DMS 273 treated with DMSO at 0.1 percent for 48 hours (cell line): Measurements from ENCODE around the gene RCSD1.
A peak's percentile ranks its signal among the peaks of the same experiment; 100 is the strongest.

Source experiments
- DNase-seq: peaks from one replicate; lab custom pipeline; 2025; lab: John Stamatoyannopoulos, UW

The RCSD1 gene

DNA sequence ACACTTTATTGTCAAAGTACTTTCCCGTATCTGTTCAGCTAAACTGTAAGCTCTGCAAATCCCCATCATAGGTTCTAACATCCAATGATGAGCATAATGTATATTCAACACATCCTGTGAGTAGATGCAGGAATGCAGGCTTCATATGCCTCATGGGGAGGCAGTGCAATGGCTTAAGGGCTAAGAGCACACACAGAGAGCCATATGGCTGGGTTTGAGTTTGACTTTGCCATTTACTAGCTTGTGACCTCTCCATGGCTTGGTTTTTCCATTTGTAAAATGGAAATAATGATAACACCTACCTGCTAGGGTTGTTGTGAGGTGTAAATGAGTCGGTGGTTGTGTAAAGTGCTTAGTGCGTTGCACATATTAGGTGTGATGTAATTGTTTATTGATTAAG is 13.4 kb downstream of the RCSD1 start:
- no peak for DNase-seq

DNA sequence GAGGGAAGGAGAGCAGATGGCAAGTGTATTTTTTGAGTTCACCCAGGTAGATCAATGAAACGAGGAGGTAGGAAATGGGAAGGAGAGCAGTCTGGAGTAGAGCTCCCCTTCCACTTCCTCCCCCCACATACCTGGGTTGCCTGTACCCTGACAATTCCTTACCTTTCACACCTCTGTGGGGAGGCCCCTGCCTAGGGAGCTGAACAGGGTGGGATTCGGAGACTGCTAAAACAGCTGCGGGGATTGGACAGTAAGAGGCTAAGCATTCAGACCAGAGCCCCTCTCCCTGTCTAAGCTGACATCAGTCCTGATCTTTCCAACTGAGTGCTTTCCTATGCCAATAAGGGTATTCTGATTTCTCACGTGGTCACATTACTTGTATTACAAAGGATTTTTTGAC is 14.5 kb downstream of the RCSD1 start:
- no peak for DNase-seq

DNA sequence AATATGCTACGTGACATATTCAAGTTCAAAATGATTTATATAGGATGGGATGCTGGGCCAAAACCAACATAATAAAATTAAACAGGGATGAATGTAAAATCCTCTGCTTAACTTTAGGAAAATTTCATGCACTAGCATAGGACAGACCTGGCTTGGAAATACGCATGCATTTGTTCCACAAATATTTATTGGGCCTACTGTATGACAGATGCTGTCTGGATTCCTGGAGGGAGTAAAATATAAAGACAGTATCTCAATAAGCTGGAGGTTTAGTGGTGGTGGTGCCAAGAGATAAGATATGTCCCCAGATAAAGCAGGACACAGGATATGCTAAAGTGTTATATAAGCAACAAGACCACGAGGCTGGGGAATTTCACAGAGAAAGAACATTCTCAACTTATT is 15.1 kb downstream of the RCSD1 start:
- DNase-seq, result no peak

- no peak for DNase-seq
Measured at GRCh38 chr1:167645625-167646414, 15.8 kb downstream of the RCSD1 start.

DNA sequence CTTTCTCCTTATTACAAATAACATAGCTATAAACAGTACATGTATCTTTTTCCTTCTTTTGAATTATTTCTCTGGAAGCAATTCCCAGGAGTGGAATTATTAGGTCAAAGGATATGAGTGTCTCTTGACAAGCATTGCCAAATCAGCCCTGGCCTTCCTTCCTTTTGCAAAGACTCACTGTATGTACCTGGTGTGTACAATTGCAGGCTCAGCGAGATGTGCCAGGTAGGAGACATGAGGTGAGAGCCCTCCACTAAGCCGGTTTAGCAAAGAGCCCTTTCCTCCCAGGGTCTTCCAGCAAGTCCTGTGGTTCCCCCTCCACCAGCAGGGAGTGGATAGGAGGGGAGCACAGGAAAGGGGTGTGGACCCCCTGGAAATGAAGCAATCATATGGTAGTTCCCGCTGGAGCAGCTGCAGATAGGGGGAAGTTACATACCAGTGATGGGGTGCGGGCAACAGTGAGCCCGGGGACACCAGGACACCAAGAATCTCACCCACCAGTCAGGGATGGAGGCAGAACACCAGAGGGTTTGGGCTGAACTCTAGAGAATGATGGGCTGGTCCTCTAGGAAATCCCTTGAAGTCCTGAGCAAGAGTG is 18.3 kb downstream of the RCSD1 start:
- no peak for DNase-seq

- DNase-seq, result no peak
Measured at GRCh38 chr1:167648978-167649744, 19.1 kb downstream of the RCSD1 start.

- DNase-seq, result no peak
Measured at GRCh38 chr1:167650269-167651160, 20.5 kb downstream of the RCSD1 start.

DNA sequence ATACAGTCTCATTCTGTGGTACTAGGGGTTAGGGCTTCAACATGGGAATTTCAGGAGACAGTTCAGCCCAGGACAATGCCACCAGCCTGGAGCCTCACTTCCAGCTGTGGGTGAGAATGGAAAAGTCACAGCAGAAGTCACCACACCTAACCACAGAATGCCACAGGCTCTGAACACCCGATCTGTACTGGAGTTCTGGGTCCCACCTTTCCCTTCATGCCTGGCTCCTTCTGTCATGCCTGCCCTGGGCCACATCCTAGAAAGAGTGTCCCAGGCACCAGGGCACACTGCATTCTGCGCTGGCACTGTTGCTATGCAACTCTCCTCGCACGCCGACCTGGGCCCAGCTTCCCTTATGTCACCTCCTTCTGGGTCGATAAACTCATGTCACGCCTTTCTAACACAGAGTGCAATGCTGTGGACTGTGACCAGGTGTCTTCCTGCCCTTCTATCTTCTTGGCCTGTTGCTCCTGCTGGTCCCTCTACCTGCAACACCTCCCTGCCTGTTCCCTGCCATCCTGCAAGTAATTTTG is 21.2 kb downstream of the RCSD1 start:
- no peak for DNase-seq

GRCh38 chr1:167654975-167655575 is 25.0 kb downstream of the RCSD1 start:
- no peak for DNase-seq

GRCh38 chr1:167656657-167657056 is 26.6 kb downstream of the RCSD1 start:
- no peak for DNase-seq

DNA sequence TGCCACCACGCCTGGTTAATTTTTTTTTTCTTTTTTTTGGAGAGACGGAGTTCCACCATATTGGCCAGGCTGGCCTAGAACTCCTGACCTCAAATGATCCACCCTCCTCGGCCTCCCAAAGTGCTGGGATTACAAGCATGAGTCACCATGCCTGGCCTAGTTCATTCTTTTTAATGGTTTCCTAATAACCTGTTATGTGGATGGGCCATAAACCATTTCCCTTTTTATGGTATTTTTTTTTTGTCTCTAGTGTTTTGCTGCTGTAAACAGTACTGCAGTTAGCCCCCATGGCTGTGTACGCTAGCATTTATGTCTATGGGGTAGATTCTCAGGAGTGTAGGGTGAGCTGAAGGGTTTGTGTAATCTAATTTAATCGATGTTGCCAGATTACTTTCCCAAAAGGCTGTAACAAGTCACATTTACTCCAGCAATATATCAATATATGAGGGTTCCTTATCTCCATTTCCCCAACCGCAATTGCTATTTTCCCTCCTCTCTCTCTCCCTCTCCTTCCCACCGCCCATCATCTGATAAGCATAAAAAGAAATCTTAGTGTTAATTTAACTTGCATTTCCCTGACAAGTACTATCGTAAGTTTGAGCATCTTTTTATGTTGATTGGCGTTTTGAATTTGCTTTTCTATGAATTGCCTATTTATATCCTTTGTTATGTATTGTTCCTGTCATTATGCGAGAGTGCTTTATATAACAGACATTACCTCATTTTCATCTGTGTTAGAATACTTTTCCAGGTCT is 28.7 kb downstream of the RCSD1 start:
- no peak for DNase-seq

- DNase-seq, result no peak
Measured at GRCh38 chr1:167659450-167659849, 29.4 kb downstream of the RCSD1 start.

DNA sequence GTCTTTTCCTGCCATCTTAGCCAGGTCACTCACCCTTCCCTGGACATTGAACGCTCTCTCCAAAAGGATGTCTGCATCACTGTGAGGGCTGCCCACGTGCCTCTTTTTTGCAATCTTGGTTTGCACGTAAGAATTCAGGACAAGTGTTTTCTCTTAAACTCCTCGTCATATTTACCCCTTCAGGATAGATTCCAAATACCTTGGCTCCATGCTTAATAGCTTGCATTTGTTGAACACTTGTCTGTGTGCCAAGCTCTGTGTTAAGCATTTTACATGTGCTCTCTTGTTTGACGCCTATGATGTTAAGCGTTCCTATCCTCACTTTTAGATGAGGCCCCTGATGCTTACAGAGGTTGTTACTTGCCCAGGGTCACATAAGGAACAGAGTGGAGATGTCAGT is 29.8 kb downstream of the RCSD1 start:
- no peak for DNase-seq

GRCh38 chr1:167661527-167662426 is 31.7 kb downstream of the RCSD1 start:
- DNase-seq, result peak; percentile 18

- DNase-seq, result peak; percentile 11
Measured at GRCh38 chr1:167663002-167663772, 33.2 kb downstream of the RCSD1 start.

- DNase-seq, result no peak
Measured at GRCh38 chr1:167665469-167665868, 35.4 kb downstream of the RCSD1 start.

DNA sequence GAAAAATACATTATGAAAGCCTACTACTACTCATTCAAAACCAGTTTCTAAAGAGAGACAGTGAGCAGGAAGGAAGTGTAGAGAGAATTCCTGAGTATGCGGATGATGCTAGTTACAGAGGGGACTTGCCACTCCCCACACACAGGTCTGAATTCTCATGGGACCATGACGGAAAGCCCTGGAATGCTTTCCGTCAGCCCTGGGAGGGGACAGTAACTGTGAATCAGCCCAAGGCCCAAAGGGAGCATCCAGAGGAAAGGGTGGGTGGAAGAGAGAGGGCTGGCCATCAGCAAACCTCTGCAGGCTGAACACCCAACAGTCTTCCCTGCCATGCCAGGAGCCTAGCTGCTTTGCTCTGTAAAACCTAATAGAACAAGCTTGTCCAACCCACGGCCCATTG is 36.4 kb downstream of the RCSD1 start:
- no peak for DNase-seq

DNA sequence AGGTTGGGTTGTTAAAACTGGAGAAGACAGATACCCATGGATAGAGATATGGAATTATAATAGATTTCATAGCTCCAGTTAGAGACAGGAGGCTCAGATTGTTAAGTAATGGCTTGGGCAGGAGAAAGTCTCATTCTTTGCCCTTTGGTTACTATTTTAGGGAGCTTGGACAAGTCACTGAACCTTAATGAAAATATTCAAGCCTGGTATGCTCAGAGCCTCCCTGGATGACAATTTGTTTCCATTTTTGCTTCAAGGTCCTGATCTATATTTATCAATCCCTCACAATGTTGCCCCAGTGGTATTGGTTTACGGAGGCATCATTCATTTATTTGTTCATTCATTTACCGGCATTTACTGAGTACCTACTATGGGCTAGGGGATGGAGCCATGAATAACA is 37.5 kb downstream of the RCSD1 start:
- DNase-seq, result no peak

- DNase-seq, result no peak
Measured at GRCh38 chr1:167668108-167668507, 38.1 kb downstream of the RCSD1 start.
